Effector CD8-positive, alpha-beta T cell (primary cell): ENCODE data around the gene RBM4.
A peak's percentile ranks its signal among the peaks of the same experiment; 100 is the strongest.
"Not testable (repeated sequence)": the region's sequence is repeated elsewhere in the genome, so short reads cannot be mapped to it uniquely, and the experiment has no call there.

ENCODE experiments used
- DNase-seq: peaks from one replicate; lab custom pipeline; 2025; lab: John Stamatoyannopoulos, UW
- total RNA-seq, 4 experiments: gene quantifications; one replicate each; lab custom pipeline; 2026; lab: John Stamatoyannopoulos, UW

The RBM4 gene
- 23.3 to 60.7 (median 42.7) reads per million in 4 experiments for total RNA-seq

GRCh38 chr11:66638177-66639065 lies at the start of gene RBM4:
TSS of gene RBM4 (plus strand) at chr11:66638703. CDS start at chr11:66639712, 1,009 bp downstream.
- DNase-seq = peak; percentile 95

GRCh38 chr11:66589315-66589714 lies 49.2 kb upstream of the RBM4 start:
- DNase-seq = not testable (repeated sequence)

GRCh38 chr11:66589996-66590675 lies 48.4 kb upstream of the RBM4 start:
- DNase-seq = no peak

GRCh38 chr11:66591175-66591574 lies 47.3 kb upstream of the RBM4 start:
- no peak for DNase-seq

- peak; percentile 98 for DNase-seq
These were observed 45.8 kb upstream of the RBM4 start, which contains the start of the genes CCDC87 and CCS for GRCh38 chr11:66592457-66593302. TSS of gene CCDC87 (minus strand) at chr11:66593063. CDS start at chr11:66593015, 48 bp downstream. TSS of gene CCS (plus strand) at chr11:66593185. CDS start at chr11:66593262, 77 bp downstream.

- no peak for DNase-seq
These were observed 45.2 kb upstream of the RBM4 start for GRCh38 chr11:66593303-66593635.

- DNase-seq = no peak
These were observed 44.9 kb upstream of the RBM4 start for GRCh38 chr11:66593650-66594049.

GRCh38 chr11:66595245-66595904 lies 43.1 kb upstream of the RBM4 start:
- no peak for DNase-seq

- DNase-seq = no peak
These were observed 39.5 kb upstream of the RBM4 start for GRCh38 chr11:66598993-66599392.

- no peak for DNase-seq
These were observed 38.3 kb upstream of the RBM4 start for GRCh38 chr11:66600219-66600618.

GRCh38 chr11:66600631-66601233 lies 37.8 kb upstream of the RBM4 start:
- DNase-seq = no peak

GRCh38 chr11:66603072-66603471 lies 35.4 kb upstream of the RBM4 start:
- DNase-seq = no peak

- no peak for DNase-seq
These were observed 34.3 kb upstream of the RBM4 start for GRCh38 chr11:66604155-66604554.

- not testable (repeated sequence) for DNase-seq
These were observed 31.9 kb upstream of the RBM4 start for GRCh38 chr11:66606608-66607007.

- DNase-seq = no peak
These were observed 31.2 kb upstream of the RBM4 start for GRCh38 chr11:66607126-66607834.

GRCh38 chr11:66609721-66610617 lies 28.5 kb upstream of the RBM4 start:
- no peak for DNase-seq

GRCh38 chr11:66612458-66612857 lies 26.0 kb upstream of the RBM4 start:
- DNase-seq = no peak

GRCh38 chr11:66614073-66614472 lies 24.4 kb upstream of the RBM4 start:
- DNase-seq = no peak
